HG03064 (cell line): ENCODE measurements around the gene AGPS.
"Not testable (repeated sequence)": the region's sequence is repeated elsewhere in the genome, so short reads cannot be mapped to it uniquely, and the experiment has no call there.

ENCODE experiments used
- ATAC-seq: cut with Tn5 transposase; IDR thresholded peaks from one replicate; pipeline ENCODE4 v1.9.1; 2021; ENCODE audit warnings: low read depth; ENCODE audit not compliant: unreplicated experiment

The AGPS gene

DNA sequence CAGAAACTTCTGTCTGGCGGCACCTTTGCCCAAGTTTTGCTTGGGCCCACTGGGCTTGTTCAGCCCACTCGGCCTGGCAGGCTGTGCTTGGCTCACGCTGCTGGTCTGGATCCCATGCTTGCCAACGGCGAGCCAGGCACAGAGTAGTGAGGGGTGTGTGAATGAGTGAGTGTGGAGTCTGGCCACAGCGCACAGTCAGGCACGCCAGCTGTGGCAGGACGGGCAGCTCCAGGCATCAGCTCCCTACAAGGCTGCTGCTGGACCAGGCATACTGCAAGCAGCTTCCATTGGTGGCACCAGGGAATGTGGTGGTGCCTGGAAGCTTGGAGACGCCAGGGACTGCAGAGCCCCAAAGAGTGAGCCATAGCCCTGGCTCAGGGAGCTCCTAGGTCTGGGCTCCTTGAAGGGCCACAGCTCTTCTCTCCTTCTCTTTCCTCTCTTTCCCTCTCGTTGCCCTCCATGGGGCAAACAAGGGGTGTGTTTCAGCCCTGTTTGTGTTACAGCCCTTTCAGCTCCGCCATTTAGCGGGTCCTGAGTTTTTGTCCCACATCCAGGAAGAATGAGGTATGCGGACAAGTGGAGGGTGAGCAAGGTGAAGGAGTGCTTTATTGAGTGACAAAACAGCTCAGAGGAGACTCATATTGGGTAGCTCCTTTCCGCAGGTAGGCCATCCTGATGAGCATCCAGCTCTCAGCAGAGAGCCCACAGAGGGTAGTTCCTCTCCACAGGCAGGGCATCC lies 73.0 kb downstream of the AGPS start:
- ATAC-seq, result no peak

DNA sequence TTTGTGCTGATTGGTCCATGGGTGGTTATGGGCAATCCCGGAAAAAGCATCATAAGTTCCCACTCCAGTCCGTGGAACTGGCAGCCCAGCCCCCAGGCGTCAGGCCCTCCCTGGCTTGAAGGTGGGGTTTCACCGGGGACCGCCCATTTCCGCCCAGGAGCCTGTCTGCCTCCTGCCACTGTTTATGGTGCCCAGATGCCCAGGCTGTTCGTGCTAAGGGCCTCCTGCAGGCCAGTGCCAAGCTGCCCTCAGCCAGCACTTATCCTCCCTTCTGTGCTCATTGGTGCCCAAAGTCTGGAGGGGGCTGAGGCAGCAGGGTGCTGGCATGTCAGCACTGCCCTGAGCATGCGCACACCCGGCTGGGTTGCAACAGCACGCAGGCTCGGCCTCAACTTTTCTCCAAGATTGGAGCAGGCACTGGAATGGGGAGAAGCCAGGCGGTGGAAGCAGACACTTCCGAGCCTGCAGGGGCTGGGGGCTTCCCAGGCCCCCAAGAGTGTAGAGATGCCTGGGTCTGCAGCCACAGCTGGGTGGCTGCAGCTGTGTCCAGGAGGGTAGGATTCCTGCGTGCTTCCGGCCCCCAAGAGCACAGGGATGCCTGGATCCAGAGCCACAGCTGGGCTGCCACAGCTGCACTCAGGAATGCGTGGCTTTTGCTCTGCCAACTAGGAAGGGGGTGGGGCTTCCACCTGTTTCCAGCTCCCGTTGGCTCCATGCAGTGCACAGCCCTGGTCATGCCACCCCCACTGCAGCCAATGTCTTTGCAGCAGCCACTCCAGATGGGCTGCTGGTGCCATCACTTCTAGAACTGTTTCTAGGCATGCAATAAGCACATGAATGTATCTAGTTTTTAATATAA lies 74.0 kb downstream of the AGPS start:
- ATAC-seq, result no peak

DNA sequence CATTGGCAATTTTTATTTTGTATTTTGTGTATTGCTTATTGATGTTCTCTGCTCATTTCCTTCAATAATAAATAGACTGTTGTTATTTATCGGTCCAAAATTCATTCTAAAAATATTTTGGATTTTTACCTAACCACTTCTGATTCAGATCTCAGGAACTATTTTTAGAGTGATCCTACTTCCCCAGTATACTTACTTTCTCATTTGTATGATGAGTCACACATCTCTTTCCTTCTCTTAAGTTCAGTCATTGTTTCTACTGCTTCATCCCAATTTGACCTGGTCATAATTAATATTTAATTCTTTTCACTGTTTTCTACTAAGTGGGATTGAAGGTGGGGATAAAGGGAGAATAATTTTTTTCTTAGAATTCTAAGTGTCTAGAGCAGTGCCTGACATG lies 75.1 kb downstream of the AGPS start:
- no peak for ATAC-seq

DNA sequence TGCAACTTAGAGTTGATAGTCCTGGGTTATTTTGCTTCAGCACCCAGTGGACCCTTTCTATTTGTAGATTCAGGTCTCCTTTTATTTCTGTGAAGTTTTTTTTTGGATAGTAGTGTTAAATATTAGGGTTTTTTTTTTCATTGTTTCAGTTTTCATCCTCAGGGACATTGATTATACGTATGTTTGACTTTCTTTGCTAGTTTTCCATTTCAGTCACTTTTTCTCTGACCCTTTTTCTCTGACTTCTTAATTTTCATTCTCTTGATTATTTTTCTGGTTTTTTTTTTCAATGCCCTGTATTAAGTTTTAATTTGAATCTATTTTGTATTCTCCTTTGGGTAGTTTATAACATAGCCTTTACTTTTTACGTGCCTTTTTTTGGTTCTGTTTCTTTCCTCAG lies 79.4 kb downstream of the AGPS start:
- no peak for ATAC-seq

DNA sequence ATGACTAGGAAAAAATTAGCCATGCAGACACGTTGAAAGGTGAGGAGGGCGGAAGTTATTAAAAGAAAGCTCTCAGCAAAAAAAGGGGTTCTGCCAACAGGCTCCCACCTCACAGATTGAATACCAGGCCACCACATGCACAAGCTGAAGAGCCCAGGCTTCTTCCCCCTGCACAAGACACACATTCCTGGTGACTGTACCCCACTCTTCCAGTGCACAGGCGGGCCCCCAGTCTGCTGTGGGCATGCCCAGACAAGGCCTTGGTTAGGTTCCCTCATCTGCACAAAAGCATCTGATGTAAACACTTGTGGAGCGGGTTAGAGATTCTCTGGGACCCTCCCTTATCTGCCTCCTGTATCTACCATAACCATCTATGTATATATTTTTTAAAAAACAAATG lies 81.7 kb downstream of the AGPS start:
- ATAC-seq, result no peak

DNA sequence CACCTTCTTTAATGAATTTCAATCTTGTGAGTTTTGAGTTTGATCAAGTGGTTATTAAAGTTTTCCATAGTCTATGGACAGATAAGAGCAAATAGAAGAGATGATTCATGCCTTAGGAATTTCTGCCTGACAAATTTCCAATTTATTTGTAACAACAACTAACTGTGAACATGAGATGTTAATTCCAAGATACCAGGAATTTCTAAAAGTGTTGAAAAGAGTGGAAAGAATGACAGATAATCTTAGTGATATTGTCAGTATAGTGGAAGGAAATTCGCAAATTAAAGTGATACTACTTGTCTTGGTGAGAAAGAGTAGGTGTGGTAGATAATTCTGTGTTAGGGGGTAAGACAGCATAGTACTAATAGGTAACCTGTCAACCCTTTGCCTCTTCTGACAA lies 82.4 kb downstream of the AGPS start:
- no peak for ATAC-seq

DNA sequence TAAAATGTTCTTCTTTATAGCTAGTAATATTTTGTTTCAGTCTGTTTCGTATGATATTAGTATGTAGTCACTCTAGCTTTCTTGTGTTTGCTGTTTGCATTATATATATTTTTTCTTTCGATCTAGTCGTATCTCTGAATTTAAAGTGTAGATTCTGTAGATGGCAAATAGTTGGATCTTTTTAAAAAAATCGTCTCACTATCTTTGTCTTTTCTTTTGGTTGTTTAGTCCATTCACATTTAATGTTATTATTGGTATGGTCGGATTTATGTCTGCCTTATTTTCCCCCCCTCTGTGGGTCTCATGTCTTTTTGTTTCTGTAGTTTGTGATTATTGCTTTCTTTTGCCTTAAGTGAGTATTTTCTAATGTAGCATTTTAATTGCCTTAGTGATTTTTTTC lies 84.3 kb downstream of the AGPS start:
- no peak for ATAC-seq

DNA sequence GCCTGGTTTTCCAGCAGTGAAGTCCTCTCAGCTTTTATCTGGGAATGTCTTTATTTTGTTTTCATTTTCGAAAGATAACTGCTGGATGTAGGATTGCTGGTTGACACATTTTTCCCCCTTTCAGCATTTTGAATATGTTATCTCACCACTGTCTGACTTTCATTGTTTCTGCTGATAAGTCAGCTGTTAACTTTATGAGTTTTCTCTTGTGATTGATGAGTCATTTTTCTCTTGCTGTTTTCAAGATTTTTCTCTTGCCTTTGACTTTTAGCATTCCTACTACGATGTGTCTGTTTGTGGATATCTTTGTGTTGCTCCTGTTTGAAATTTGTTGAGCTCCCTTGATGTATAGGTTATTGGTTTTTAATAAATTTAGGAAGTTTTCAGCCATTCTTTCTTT lies 85.5 kb downstream of the AGPS start:
- no peak for ATAC-seq

DNA sequence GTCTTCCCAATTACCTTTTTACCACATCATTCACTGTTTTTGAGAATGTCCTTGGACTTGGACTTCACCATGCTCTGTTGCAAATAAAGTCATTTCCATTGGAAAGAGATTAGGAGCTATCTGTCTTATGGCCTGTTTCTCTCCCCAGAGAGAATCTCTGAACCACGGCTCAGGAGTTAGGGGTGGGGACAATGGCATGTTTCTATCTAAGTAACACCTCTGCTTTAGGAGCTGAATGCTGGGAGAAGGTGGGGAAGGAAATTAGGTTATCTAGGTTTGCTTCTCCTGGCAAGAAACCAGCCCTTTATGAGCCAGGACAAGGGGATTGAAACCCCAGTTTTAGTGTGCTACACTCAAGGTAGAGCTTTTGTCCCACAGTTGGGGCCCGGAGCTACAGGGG lies 86.3 kb downstream of the AGPS start:
- no peak for ATAC-seq

DNA sequence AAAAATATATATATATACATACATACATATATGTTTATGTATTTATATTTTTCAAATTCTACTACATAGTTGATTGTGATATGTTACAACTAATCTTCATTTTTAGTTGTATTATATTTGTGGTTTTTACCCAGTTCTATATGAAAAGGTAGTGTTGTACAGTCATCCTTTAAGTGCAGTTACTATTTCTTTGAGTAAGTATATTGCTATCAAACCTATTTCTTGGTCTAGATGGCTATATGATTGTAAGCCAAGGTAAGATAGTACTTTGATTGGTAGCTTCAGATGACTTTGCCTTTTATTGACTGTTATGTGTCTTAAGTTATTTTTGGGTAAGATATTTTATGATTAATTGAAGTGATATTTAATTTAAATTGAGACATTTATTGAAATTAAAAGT lies 89.6 kb downstream of the AGPS start:
- no peak for ATAC-seq

DNA sequence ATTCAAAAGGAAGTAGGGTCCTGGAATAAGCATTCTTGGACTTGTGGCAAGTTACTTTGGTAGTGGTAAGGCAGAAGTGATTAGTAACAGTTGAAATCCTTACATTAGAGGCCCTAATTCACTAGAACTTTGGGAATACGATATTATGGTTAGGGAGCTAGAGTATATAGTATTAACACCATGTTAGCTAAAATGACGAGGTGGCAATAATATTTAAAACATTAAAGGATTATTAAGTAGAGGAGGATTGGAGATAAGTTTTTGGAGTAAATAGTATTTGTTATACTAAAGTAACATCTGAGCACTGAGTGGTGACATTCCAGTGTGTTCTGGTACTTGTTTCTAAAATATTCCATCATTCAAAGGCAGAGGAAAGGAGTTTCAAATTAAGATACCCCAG lies 91.0 kb downstream of the AGPS start:
- ATAC-seq, result no peak

DNA sequence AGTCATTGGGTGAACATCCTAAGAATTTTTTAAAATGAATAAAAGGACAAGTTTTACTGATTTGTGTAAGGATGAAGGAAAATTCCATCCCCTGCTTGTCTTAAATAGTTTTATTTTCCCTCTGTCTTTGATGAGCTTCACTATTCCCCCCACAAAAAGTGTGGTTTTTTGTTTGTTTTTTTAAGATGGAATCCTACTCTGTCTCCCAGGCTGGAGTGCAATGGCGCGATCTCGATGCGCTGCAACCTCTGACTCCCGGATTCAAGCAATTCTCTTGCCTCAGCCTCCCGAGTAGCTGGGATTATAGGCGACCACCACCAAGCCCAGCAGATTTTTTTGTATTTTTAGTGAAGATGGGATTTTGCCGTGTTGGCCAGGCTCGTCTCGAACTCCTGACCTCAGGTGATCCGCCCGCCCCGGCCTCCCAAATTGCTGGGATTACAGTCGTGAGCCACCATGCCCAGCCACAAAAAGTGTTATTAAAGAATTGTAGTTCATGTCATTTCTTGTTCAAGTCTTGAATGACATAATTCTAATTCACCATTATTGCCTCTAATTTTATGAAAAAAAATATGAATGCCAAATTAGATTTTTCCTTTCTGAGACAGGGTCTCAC lies 91.7 kb downstream of the AGPS start:
- no peak for ATAC-seq

DNA sequence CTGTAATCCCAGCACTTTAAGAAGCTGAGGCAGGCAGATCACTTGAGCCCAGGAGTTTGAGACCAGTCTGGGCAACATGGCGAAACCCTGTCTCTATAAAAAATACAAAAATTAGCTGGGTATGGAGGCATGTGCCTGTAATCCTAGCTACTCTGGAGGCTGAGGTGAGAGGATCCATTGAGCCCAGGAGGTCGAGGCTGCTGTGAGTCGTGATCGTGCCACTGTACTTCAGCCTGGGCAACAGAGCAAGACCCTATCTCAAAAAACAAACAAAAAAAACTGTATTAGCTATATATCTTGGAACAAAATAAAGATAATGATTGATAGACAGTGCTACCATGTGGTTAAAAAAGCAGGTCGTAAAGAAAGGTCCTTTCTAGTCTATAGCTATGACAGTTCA lies 93.1 kb downstream of the AGPS start:
- ATAC-seq, result not testable (repeated sequence)

DNA sequence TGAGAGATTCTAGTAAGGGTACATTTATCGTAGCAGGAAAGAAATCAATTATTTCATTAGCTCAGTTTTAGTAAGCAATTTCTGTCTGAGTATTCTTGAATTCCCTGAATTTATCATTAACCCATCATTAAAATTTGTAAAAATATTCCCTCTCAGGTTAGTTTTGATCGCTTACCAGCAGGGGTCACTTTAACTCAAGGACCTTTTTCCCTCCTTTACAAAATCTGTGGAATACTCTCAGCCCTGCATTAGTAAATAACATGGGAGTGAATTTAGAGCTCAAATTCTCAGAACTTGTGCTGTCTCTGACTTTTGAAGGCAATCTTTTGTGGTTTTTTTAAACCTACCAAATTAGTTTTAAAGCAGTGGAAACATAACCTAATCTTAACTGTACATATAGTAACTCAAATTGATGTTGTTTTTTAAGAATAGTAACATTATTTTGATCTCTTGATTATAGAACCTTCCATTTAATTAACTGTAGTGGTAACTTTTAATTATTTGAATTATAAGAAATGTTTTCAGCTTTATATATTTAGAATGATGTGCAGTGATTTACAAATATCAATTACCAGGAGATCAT lies 97.2 kb downstream of the AGPS start:
- ATAC-seq, result no peak

DNA sequence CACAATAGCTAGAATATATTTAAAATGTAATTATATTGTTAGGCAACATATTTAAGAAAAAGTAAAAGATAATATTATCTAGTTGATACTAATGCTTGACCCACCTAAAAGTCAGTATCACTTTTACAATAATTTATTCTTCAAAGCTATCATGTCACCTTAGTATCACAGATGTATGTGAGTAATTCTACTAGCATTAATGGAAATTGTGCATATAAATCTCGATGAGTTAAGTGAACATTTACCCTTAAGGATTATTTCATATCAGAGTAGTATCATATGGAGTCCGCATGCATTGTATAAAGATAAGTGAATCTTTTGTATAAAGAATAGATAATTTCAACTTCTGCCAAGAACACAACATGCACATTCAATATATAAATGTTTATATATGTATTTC lies 103.4 kb downstream of the AGPS start:
- no peak for ATAC-seq

DNA sequence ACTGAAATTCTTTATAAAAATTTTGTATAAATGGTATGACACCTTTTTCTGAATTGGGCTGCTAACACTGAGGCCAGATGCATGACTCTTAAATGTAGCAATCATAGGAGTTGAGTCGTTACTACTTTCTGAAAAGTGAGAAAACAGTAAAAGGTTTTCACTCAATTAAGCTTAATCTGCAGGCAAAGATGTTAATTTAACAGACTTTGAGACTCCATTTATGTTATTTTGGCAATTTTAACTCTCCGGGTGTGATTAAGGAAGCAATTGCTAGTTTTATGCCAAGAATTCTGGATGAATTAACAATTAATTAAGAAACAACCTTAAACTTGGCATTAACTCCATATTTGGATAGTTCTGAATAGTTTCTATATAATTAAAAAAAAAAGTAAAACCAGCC lies 104.3 kb downstream of the AGPS start:
- no peak for ATAC-seq

DNA sequence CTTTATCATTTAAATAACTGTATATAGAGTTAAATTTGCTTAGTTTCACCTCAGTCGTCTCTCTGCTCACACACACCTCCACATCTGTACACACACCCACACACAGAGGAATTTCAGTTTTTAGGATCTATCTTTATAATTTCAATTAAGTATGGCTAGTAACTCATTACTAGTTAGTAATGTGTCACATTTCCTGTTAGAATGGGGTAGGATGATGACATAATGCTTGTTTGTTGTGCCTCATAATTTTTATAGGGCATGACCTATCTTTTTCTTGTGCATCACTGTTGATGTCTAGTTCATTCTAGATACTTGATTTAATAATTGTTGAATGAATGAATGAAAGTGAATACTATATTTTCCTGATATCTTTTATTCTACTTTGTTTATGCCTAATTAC lies 108.6 kb downstream of the AGPS start:
- no peak for ATAC-seq

DNA sequence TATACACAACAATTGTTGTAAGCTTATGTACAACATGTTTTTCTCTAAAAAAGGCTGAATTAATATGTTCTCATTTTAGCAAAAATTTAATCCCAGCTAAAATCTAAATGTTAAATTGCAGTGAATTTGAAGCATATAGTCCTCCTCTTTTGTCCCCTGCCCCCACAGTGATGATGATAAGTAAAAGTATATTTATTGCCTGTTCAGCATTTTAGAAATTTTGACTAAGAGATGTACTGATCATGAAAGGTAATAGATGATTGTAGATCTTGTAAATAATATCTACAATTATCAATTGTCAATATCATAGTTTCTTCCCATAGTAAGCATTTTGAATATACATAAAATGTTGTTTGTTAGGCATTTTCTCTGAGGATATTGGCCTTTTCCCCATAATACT lies 113.9 kb downstream of the AGPS start:
- ATAC-seq, result no peak

DNA sequence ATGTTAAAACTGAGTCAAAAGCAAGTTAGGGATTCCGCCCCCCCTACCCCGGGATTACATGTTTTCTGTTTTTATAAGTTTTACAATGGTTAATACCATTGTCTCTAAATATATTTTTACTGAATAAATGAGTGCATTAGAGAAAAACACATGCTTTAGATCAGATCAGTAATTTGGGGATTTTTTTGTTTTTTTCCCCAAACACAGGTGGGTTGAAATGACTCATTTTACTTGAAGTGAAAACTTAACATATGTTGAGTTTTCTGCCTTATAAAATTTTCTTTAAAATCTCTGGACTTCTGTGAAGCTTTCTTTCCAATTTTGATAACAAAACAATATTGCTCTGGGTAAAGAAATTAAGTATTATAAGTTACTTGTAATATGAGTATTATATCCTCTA lies 114.4 kb downstream of the AGPS start:
- no peak for ATAC-seq

DNA sequence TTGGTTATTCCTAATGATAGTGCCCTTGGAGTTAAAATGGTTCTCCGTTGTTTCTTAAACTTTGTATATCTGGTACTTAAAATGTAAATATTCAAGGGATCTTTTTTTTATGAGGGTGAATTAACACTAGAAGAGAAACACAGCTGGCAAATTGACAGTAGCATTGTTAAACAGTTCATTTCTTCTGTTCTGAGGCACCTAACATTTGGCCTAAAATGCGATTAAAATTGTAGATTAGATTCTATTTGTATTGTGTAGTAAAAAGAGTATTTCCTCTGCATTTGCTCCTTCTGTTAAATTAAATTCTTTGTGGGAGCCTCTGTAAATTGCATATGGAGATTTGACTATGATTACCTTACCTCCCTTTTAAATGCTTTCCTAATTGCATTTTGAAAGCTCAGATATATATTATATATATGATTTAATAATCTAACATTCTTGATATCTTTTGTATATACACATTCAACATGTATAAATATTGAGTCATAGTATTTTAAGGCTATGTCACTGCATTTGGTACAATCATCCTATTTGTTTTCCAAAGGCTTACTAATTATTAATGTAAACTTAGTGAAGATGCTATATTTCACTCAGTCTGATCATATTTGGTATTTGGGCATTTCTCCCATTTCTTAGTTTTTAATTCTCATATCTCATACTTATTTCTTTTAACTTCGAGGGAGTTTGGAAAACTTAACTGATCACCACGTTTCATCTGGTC lies 124.4 kb downstream of the AGPS start:
- no peak for ATAC-seq

DNA sequence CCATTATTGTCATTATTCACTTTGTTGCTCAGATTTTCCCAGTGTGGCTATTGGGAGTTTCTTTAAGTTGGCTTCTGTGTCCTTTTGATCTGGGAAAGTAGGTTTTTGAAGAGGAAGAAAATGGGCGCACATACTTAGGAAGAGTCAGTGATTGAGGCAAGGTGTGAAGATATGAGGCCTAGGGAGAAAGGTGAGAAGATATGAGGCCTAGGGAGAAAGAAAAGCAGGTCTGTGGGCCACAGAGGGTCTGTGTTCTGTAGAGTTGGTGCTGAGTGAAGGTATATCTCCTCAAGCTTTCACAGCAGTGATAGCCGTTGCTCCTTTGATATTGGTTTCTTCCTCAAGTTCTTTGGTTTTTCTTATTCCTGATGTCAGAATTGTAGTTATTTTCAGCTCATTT lies 126.2 kb downstream of the AGPS start:
- ATAC-seq, result no peak
